ENCODE data around the gene LRRC26. TPM values are rescaled to one million over a fixed set of nuclear protein-coding genes. Genes with fewer than 3 reads are reported as not detected.

LRRC26 gene
- total RNA-seq, 1 experiment from 2014 or later = 2.1 TPM

DNA sequence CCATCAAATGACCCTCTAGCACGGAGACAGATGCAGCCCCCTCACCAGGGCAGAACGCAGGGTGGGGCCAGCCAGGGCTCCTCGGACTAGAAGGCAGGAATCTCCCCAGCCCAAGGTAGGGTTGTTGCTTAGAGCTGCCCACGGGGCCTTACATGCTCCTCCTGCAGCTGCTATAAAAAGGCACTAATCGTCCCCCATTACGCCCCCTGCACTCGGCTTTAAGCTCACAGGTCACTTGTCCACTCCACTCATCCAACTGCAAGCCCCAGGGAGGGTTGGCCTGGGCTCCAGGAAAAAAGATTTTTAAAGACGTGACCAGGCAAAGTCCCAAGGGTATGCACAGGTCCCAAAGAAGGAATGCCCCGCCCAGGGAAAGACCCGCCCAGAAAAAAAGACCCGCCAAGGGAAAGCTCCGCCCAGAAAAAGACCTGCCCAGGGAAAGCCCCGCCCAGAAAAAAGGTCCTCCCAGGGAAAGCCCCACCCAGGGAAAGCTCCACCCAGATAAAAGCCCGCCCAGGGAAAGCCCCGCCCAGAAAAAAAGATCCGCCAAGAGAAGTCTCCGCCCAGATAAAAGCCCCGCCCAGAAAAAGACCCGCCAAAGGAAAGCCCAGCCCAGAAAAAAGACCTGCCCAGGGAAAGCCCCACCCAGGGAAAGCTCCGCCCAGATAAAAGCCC, 19.8 kb downstream of the LRRC26 start:
- Mint-ChIP-seq H3K36me3 (no peaks in the 10 kb centered on the region), H3K4me3 (no peak overlapping the region), H3K4me1 (no peaks in the 10 kb centered on the region; the same call in 1 of the 2 replicates), H3K9me3 (no peaks in the 10 kb centered on the region), H3K27ac (no peak overlapping the region), H3K27me3 (ENCODE audit: low read depth) (peaks cover 9% of the 10 kb centered on the region)
- DNase-seq (ENCODE audit: low spot score) (peak; percentile 78), ATAC-seq (peak; percentile 8)
- CTCF ChIA-PET = interaction anchor here (0.6 to 3.6 kb wide), 14 partner anchors 11 to 303 kb away, joined by 3 to 19 read pairs (median 5); partner anchors contain the start of genes GRIN1 and PAXX
- TF ChIP-seq, protein P1, sequence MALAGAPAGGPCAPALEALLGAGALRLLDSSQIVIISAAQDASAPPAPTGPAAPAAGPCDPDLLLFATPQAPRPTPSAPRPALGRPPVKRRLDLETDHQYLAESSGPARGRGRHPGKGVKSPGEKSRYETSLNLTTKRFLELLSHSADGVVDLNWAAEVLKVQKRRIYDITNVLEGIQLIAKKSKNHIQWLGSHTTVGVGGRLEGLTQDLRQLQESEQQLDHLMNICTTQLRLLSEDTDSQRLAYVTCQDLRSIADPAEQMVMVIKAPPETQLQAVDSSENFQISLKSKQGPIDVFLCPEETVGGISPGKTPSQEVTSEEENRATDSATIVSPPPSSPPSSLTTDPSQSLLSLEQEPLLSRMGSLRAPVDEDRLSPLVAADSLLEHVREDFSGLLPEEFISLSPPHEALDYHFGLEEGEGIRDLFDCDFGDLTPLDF (CRISPR knock-in tag; IDR thresholded peaks at IDR 0.05) = no peak
- TF ChIP-seq SMAD3 (CRISPR knock-in tag; IDR thresholded peaks at IDR 0.05; ENCODE audit: borderline replicate concordance) = no peak
- no peak for TF ChIP-seq NR1H2 (CRISPR knock-in tag; IDR thresholded peaks at IDR 0.05)
- no peak for TF ChIP-seq ZNF263 (CRISPR knock-in tag; IDR thresholded peaks at IDR 0.05; ENCODE audit: low read depth)
- POLR2A ChIA-PET = no interaction called here

DNA sequence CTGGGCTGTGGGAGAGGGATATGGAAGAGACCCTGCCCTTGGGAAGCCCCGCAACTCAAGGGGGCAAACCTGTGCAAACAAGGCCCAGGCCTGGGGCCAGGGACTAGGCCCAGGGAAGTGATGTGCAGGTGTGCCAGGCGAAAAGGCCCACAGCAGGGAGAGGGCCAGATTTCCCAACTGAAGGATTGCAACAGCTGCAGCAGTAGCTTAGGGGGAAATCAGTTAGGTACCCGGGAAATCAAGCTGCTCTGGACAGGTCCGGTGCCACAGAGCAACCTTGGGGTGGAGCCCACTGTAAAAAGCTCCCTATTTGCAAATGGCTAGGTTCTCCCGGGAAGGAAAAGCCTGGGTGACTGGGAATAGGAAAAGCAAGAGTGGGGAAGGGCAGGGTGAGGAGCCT, 20.5 kb downstream of the LRRC26 start:
- ChIA-PET POLR2A (interaction anchor here (0.5 kb wide), 1 partner anchor 14 kb away, joined by 4 read pairs; no protein-coding TSS in a partner anchor), CTCF (interaction anchor here (0.8 to 3.6 kb wide), 8 partner anchors 13 to 307 kb away, joined by 3 to 19 read pairs (median 5); partner anchors contain the start of genes AJM1 and NPDC1)
- ATAC-seq (no peak), DNase-seq (ENCODE audit: low spot score) (no peak)
- TF ChIP-seq CREB1 (CRISPR knock-in tag; IDR thresholded peaks at IDR 0.05) = no peak
- TF ChIP-seq, protein P2, sequence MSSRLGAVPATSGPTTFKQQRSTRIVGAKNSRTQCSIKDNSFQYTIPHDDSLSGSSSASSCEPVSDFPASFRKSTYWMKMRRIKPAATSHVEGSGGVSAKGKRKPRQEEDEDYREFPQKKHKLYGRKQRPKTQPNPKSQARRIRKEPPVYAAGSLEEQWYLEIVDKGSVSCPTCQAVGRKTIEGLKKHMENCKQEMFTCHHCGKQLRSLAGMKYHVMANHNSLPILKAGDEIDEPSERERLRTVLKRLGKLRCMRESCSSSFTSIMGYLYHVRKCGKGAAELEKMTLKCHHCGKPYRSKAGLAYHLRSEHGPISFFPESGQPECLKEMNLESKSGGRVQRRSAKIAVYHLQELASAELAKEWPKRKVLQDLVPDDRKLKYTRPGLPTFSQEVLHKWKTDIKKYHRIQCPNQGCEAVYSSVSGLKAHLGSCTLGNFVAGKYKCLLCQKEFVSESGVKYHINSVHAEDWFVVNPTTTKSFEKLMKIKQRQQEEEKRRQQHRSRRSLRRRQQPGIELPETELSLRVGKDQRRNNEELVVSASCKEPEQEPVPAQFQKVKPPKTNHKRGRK (CRISPR knock-in tag; IDR thresholded peaks at IDR 0.05; ENCODE audit: borderline replicate concordance) = no peak
- TF ChIP-seq ZNF317 (CRISPR knock-in tag; IDR thresholded peaks at IDR 0.05; ENCODE audit: borderline replicate concordance, low read depth) = no peak
- TF ChIP-seq, protein P3, sequence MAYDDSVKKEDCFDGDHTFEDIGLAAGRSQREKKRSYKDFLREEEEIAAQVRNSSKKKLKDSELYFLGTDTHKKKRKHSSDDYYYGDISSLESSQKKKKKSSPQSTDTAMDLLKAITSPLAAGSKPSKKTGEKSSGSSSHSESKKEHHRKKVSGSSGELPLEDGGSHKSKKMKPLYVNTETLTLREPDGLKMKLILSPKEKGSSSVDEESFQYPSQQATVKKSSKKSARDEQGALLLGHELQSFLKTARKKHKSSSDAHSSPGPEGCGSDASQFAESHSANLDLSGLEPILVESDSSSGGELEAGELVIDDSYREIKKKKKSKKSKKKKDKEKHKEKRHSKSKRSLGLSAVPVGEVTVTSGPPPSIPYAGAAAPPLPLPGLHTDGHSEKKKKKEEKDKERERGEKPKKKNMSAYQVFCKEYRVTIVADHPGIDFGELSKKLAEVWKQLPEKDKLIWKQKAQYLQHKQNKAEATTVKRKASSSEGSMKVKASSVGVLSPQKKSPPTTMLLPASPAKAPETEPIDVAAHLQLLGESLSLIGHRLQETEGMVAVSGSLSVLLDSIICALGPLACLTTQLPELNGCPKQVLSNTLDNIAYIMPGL (CRISPR knock-in tag; IDR thresholded peaks at IDR 0.05) = no peak
- no peak for TF ChIP-seq OVOL2 (CRISPR knock-in tag; IDR thresholded peaks at IDR 0.05; ENCODE audit: borderline replicate concordance)
- TF ChIP-seq, protein P4, sequence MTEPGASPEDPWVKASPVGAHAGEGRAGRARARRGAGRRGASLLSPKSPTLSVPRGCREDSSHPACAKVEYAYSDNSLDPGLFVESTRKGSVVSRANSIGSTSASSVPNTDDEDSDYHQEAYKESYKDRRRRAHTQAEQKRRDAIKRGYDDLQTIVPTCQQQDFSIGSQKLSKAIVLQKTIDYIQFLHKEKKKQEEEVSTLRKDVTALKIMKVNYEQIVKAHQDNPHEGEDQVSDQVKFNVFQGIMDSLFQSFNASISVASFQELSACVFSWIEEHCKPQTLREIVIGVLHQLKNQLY (CRISPR knock-in tag; IDR thresholded peaks at IDR 0.05) = no peak
- TF ChIP-seq, protein P5, sequence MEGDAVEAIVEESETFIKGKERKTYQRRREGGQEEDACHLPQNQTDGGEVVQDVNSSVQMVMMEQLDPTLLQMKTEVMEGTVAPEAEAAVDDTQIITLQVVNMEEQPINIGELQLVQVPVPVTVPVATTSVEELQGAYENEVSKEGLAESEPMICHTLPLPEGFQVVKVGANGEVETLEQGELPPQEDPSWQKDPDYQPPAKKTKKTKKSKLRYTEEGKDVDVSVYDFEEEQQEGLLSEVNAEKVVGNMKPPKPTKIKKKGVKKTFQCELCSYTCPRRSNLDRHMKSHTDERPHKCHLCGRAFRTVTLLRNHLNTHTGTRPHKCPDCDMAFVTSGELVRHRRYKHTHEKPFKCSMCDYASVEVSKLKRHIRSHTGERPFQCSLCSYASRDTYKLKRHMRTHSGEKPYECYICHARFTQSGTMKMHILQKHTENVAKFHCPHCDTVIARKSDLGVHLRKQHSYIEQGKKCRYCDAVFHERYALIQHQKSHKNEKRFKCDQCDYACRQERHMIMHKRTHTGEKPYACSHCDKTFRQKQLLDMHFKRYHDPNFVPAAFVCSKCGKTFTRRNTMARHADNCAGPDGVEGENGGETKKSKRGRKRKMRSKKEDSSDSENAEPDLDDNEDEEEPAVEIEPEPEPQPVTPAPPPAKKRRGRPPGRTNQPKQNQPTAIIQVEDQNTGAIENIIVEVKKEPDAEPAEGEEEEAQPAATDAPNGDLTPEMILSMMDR (IDR thresholded peaks at IDR 0.05) = no peak
- TF ChIP-seq, protein P6, sequence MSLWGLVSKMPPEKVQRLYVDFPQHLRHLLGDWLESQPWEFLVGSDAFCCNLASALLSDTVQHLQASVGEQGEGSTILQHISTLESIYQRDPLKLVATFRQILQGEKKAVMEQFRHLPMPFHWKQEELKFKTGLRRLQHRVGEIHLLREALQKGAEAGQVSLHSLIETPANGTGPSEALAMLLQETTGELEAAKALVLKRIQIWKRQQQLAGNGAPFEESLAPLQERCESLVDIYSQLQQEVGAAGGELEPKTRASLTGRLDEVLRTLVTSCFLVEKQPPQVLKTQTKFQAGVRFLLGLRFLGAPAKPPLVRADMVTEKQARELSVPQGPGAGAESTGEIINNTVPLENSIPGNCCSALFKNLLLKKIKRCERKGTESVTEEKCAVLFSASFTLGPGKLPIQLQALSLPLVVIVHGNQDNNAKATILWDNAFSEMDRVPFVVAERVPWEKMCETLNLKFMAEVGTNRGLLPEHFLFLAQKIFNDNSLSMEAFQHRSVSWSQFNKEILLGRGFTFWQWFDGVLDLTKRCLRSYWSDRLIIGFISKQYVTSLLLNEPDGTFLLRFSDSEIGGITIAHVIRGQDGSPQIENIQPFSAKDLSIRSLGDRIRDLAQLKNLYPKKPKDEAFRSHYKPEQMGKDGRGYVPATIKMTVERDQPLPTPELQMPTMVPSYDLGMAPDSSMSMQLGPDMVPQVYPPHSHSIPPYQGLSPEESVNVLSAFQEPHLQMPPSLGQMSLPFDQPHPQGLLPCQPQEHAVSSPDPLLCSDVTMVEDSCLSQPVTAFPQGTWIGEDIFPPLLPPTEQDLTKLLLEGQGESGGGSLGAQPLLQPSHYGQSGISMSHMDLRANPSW (CRISPR knock-in tag; conservative IDR thresholded peaks at IDR 0.05; ENCODE audit: low read depth) = no peak
- TF ChIP-seq, protein P7, sequence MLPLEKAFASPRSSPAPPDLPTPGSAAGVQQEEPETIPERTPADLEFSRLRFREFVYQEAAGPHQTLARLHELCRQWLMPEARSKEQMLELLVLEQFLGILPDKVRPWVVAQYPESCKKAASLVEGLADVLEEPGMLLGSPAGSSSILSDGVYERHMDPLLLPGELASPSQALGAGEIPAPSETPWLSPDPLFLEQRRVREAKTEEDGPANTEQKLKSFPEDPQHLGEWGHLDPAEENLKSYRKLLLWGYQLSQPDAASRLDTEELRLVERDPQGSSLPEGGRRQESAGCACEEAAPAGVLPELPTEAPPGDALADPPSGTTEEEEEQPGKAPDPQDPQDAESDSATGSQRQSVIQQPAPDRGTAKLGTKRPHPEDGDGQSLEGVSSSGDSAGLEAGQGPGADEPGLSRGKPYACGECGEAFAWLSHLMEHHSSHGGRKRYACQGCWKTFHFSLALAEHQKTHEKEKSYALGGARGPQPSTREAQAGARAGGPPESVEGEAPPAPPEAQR (CRISPR knock-in tag; IDR thresholded peaks at IDR 0.05) = no peak
- TF ChIP-seq, protein P8, sequence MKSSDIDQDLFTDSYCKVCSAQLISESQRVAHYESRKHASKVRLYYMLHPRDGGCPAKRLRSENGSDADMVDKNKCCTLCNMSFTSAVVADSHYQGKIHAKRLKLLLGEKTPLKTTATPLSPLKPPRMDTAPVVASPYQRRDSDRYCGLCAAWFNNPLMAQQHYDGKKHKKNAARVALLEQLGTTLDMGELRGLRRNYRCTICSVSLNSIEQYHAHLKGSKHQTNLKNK (CRISPR knock-in tag; IDR thresholded peaks at IDR 0.05) = no peak
- TF ChIP-seq, protein P9, sequence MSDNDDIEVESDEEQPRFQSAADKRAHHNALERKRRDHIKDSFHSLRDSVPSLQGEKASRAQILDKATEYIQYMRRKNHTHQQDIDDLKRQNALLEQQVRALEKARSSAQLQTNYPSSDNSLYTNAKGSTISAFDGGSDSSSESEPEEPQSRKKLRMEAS (CRISPR knock-in tag; IDR thresholded peaks at IDR 0.05) = no peak
- no peak for TF ChIP-seq MYBL2 (CRISPR knock-in tag; IDR thresholded peaks at IDR 0.05)
- TF ChIP-seq NFYB (CRISPR knock-in tag; conservative IDR thresholded peaks at IDR 0.05; ENCODE audit: low read depth) = no peak
- no peak for TF ChIP-seq MXD4 (CRISPR knock-in tag; IDR thresholded peaks at IDR 0.05; ENCODE audit: borderline replicate concordance)
- no peak for TF ChIP-seq NR2C2 (CRISPR knock-in tag; IDR thresholded peaks at IDR 0.05)
- H3K27ac Mint-ChIP-seq = no peak overlapping the region
- H3K4me1 Mint-ChIP-seq = no peaks in the 10 kb centered on the region; the same call in 1 of the 2 replicates
- H3K4me3 Mint-ChIP-seq = no peak overlapping the region
- peaks cover 2% of the 10 kb centered on the region; the same call in 1 of the 2 replicates for H3K27me3 Mint-ChIP-seq (ENCODE audit: low read depth)
- H3K9me3 Mint-ChIP-seq = no peaks in the 10 kb centered on the region
- no peaks in the 10 kb centered on the region for H3K36me3 Mint-ChIP-seq
